DMS153 treated with DMSO at 0.1 percent for 48 hours (cell line): ENCODE results near the gene SLC17A7.
"Not testable (repeated sequence)": the region's sequence is repeated elsewhere in the genome, so short reads cannot be mapped to it uniquely, and the experiment has no call there.

ENCODE experiments used
- DNase-seq: peaks from one replicate; lab custom pipeline; 2025; ENCODE audit not compliant: unreplicated experiment; lab: John Stamatoyannopoulos, UW

Gene SLC17A7

GRCh38 chr19:49445997-49446396 lies 4.7 kb upstream of the SLC17A7 start:
- DNase-seq = no peak

- DNase-seq = not testable (repeated sequence)
These were observed 2.9 kb upstream of the SLC17A7 start for GRCh38 chr19:49444100-49444700.

- peak; percentile 93 for DNase-seq
These were observed 2.2 kb upstream of the SLC17A7 start for GRCh38 chr19:49443366-49444099.

- DNase-seq = peak; percentile 55
These were observed 1.5 kb upstream of the SLC17A7 start for GRCh38 chr19:49442771-49443365.

GRCh38 chr19:49442354-49442753 lies 1.0 kb upstream of the SLC17A7 start:
- no peak for DNase-seq

GRCh38 chr19:49441960-49442350 lies 628 bp upstream of the SLC17A7 start:
- no peak for DNase-seq

GRCh38 chr19:49440439-49441209 lies 703 bp downstream of the SLC17A7 start:
- DNase-seq = no peak

GRCh38 chr19:49439836-49440235 lies 1.5 kb downstream of the SLC17A7 start:
- DNase-seq = no peak

- no peak for DNase-seq
These were observed 3.1 kb downstream of the SLC17A7 start for GRCh38 chr19:49438261-49438660.

GRCh38 chr19:49437231-49437630 lies 4.1 kb downstream of the SLC17A7 start:
- DNase-seq = no peak

GRCh38 chr19:49436381-49437017 lies 4.8 kb downstream of the SLC17A7 start:
- no peak for DNase-seq

GRCh38 chr19:49435670-49436069 lies 5.7 kb downstream of the SLC17A7 start:
- DNase-seq = no peak

GRCh38 chr19:49434907-49435583 lies 6.3 kb downstream of the SLC17A7 start:
- DNase-seq = no peak

- DNase-seq = no peak
These were observed 8.0 kb downstream of the SLC17A7 start for GRCh38 chr19:49433240-49433901.

- no peak for DNase-seq
These were observed 8.9 kb downstream of the SLC17A7 start for GRCh38 chr19:49432141-49433073.

GRCh38 chr19:49431330-49431749 lies 10.0 kb downstream of the SLC17A7 start:
- no peak for DNase-seq

- DNase-seq = no peak
These were observed 10.5 kb downstream of the SLC17A7 start for GRCh38 chr19:49430678-49431329.

GRCh38 chr19:49430172-49430677 lies 11.1 kb downstream of the SLC17A7 start:
- DNase-seq = no peak
